ENCODE measurements around the gene PPP1R7.

PPP1R7 gene

DNA sequence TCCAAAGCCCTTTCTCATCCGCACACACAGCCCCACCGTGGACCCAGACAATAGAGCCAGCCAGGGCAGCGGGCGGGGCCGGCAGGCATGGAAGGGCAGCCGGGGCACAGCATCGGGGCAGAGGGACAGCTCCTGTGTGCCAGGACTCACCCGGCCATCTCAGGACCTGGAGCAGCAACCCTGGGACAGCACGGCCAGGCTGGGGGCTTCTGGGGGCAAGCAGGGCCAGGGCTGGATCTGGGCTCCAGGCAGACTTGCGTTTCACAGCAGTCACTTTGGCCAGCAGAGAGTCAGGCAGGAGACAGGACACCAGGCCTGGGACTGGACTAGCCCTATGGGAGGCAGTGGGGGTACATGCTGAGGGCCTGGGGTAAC lies 53.7 kb downstream of the PPP1R7 start:
- H3K9me3 ChIP-seq (ENCODE audit: control insufficient read depth, insufficient read depth, low read depth, low read length): no peaks in the 10 kb centered on the region
- H3K36me3 ChIP-seq (ENCODE audit: control insufficient read depth in 2 of 2, insufficient read depth in 1 of 2, low read length in 2 of 2): no peaks in the 10 kb centered on the region
- POLR2A ChIA-PET: no interaction called here
- H3K27ac ChIP-seq (ENCODE audit: extremely low read depth, low read depth, low read length): no peak overlapping the region
- no peak for TF ChIP-seq ZNF37A (tag by site-specific recombination; IDR thresholded peaks at IDR 0.05)
- no peak overlapping the region for H3K4me3 ChIP-seq (ENCODE audit: low read depth, low read length)
- CTCF ChIA-PET: no interaction called here
- no peaks in the 10 kb centered on the region for H3K4me1 ChIP-seq (ENCODE audit: control insufficient read depth, insufficient read depth, low read length)

DNA sequence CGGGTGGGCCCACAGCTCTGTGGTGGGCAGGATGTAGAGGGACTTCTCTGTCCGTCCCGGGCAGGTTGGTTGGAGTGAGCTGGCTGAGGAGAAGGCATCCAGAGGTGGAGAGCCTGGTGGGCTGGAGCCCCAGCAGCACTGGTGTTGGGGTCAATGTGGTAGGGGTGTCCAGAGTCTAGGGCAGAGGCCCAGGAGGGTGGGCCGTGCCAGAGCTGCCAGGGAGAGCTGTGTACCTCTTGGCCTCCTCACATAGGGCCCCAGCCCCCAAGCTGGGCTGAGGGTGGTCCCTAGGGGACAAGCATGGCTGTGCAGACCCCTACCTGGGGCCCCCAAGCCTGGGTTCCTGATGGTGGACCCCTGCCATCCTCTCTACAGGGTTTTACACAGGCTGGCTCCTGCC lies 54.2 kb downstream of the PPP1R7 start:
- Histone ChIP-seq H3K36me3 (ENCODE audit: control insufficient read depth in 2 of 2, insufficient read depth in 1 of 2, low read length in 2 of 2) (no peaks in the 10 kb centered on the region), H3K9me3 (ENCODE audit: control insufficient read depth, insufficient read depth, low read depth, low read length) (no peaks in the 10 kb centered on the region), H3K4me3 (ENCODE audit: low read depth, low read length) (no peak overlapping the region), H3K4me1 (ENCODE audit: control insufficient read depth, insufficient read depth, low read length) (no peaks in the 10 kb centered on the region), H3K27ac (ENCODE audit: extremely low read depth, low read depth, low read length) (no peak overlapping the region)
- CTCF ChIA-PET: no interaction called here
- TF ChIP-seq PRDM6 (tag by site-specific recombination; IDR thresholded peaks at IDR 0.05): no peak
- TF ChIP-seq, protein P1, sequence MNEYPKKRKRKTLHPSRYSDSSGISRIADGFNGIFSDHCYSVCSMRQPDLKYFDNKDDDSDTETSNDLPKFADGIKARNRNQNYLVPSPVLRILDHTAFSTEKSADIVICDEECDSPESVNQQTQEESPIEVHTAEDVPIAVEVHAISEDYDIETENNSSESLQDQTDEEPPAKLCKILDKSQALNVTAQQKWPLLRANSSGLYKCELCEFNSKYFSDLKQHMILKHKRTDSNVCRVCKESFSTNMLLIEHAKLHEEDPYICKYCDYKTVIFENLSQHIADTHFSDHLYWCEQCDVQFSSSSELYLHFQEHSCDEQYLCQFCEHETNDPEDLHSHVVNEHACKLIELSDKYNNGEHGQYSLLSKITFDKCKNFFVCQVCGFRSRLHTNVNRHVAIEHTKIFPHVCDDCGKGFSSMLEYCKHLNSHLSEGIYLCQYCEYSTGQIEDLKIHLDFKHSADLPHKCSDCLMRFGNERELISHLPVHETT (tag by site-specific recombination; IDR thresholded peaks at IDR 0.05): no peak
- TF ChIP-seq ZFP69B (tag by site-specific recombination; IDR thresholded peaks at IDR 0.05): no peak
- TF ChIP-seq SCRT2 (tag by site-specific recombination; IDR thresholded peaks at IDR 0.05): no peak
- TF ChIP-seq, protein P2, sequence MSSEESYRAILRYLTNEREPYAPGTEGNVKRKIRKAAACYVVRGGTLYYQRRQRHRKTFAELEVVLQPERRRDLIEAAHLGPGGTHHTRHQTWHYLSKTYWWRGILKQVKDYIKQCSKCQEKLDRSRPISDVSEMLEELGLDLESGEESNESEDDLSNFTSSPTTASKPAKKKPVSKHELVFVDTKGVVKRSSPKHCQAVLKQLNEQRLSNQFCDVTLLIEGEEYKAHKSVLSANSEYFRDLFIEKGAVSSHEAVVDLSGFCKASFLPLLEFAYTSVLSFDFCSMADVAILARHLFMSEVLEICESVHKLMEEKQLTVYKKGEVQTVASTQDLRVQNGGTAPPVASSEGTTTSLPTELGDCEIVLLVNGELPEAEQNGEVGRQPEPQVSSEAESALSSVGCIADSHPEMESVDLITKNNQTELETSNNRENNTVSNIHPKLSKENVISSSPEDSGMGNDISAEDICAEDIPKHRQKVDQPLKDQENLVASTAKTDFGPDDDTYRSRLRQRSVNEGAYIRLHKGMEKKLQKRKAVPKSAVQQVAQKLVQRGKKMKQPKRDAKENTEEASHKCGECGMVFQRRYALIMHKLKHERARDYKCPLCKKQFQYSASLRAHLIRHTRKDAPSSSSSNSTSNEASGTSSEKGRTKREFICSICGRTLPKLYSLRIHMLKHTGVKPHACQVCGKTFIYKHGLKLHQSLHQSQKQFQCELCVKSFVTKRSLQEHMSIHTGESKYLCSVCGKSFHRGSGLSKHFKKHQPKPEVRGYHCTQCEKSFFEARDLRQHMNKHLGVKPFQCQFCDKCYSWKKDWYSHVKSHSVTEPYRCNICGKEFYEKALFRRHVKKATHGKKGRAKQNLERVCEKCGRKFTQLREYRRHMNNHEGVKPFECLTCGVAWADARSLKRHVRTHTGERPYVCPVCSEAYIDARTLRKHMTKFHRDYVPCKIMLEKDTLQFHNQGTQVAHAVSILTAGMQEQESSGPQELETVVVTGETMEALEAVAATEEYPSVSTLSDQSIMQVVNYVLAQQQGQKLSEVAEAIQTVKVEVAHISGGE (tag by site-specific recombination; conservative IDR thresholded peaks at IDR 0.05; ENCODE audit: low read depth): no peak
- TF ChIP-seq ZNF596 (tag by site-specific recombination; IDR thresholded peaks at IDR 0.05): no peak
- TF ChIP-seq SP3 (tag by site-specific recombination; IDR thresholded peaks at IDR 0.05): no peak
- TF ChIP-seq RBAK (tag by site-specific recombination; IDR thresholded peaks at IDR 0.05): no peak
- no peak for TF ChIP-seq ZBTB48 (tag by site-specific recombination; IDR thresholded peaks at IDR 0.05)
- TF ChIP-seq ZNF660 (tag by site-specific recombination; IDR thresholded peaks at IDR 0.05): no peak
- no peak for TF ChIP-seq YY1 (tag by site-specific recombination; IDR thresholded peaks at IDR 0.05)
- no peak for TF ChIP-seq ZNF121 (tag by site-specific recombination; IDR thresholded peaks at IDR 0.05)
- no peak for TF ChIP-seq ZNF768 (tag by site-specific recombination; IDR thresholded peaks at IDR 0.05)
- TF ChIP-seq EGR2 (tag by site-specific recombination; IDR thresholded peaks at IDR 0.05; ENCODE audit: low read depth): no peak
- no peak for TF ChIP-seq ZNF324 (tag by site-specific recombination; IDR thresholded peaks at IDR 0.05)
- POLR2A ChIA-PET: no interaction called here

DNA sequence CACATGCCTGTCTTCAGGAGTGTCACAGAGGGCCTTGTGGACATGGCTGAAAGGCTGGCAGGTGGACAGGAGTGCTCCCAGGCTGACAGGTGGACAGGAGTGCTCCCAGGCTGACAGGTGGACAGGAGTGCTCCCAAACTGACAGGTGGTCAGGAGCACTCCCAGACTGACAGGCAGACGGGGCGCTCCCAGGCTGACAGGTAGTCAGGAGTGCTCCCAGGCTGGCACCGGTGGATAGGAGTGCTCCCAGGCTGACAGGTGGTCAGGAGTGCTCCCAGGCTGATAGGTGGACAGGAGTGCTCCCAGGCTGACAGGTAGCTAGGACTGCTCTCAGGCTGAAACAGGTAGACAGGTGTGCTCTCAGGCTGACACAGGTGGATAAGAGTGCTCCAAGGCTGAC lies 54.8 kb downstream of the PPP1R7 start:
- Histone ChIP-seq H3K4me3 (ENCODE audit: low read depth, low read length) (no peak overlapping the region), H3K27ac (ENCODE audit: extremely low read depth, low read depth, low read length) (no peak overlapping the region), H3K4me1 (ENCODE audit: control insufficient read depth, insufficient read depth, low read length) (no peaks in the 10 kb centered on the region), H3K9me3 (ENCODE audit: control insufficient read depth, insufficient read depth, low read depth, low read length) (no peaks in the 10 kb centered on the region), H3K36me3 (ENCODE audit: control insufficient read depth in 2 of 2, insufficient read depth in 1 of 2, low read length in 2 of 2) (no peaks in the 10 kb centered on the region)
- ChIA-PET CTCF (no interaction called here), POLR2A (no interaction called here)
- no peak for TF ChIP-seq BCL11B (tag by site-specific recombination; IDR thresholded peaks at IDR 0.05; ENCODE audit: low read depth)
- TF ChIP-seq, protein P3, sequence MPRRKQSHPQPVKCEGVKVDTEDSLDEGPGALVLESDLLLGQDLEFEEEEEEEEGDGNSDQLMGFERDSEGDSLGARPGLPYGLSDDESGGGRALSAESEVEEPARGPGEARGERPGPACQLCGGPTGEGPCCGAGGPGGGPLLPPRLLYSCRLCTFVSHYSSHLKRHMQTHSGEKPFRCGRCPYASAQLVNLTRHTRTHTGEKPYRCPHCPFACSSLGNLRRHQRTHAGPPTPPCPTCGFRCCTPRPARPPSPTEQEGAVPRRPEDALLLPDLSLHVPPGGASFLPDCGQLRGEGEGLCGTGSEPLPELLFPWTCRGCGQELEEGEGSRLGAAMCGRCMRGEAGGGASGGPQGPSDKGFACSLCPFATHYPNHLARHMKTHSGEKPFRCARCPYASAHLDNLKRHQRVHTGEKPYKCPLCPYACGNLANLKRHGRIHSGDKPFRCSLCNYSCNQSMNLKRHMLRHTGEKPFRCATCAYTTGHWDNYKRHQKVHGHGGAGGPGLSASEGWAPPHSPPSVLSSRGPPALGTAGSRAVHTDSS (tag by site-specific recombination; IDR thresholded peaks at IDR 0.05): no peak
- peak; percentile 55; the same call in 1 of the 2 replicates for TF ChIP-seq ZEB2 (tag by site-specific recombination; IDR thresholded peaks at IDR 0.05)
- no peak for TF ChIP-seq ZBTB26 (tag by site-specific recombination; optimal IDR thresholded peaks at IDR 0.05)
- TF ChIP-seq SCRT1 (tag by site-specific recombination; IDR thresholded peaks at IDR 0.05; ENCODE audit: borderline replicate concordance): 0 out of 2 replicates have a peak, but pooled peaks have one; percentile 14
